Right lobe of liver (tissue), 6 donors: ENCODE results near the gene RHOBTB1. TPM values are rescaled to one million over a fixed set of nuclear protein-coding genes. Genes with fewer than 3 reads are reported as not detected.
A peak's percentile ranks its signal among the peaks of the same experiment; 100 is the strongest.

Source experiments
- ATAC-seq, 4 donors: fragments of 200-7000 bp; cut with Tn5 transposase; one replicate each; pipeline ENCODE4 v1.9.1; 2020; ENCODE audit warnings: mild to moderate bottlenecking in 4 of 4, moderate library complexity in 4 of 4
- DNase-seq, 3 donors: peaks; one replicate each; pipeline ENCODE4 v3.0.0-alpha.2; 2020
- H3K27ac ChIP-seq, 3 donors: fragments of 200-600 bp; one replicate each; pipeline ENCODE4 v1.8.0; 2022
- H3K27me3 ChIP-seq, 2 donors: fragments of 200-600 bp; one replicate each; pipeline ENCODE4 v1.8.0; 2022
- H3K36me3 ChIP-seq, 4 donors: fragments of 200-600 bp; sonication (generic) in 1 of 4; one replicate each; pipeline versions ENCODE4 v1.5.1 to v1.8.0; 2017 to 2022; ENCODE audit warnings: control low read depth in 1 of 4
- H3K4me1 ChIP-seq, 4 donors: fragments of 200-600 bp; sonication (generic) in 1 of 4; one replicate each; pipeline versions ENCODE4 v1.5.1 to v1.8.0; 2017 to 2022; ENCODE audit warnings: control low read depth in 1 of 4
- H3K4me3 ChIP-seq, 3 donors: fragments of 200-600 bp; one replicate each; pipeline ENCODE4 v1.8.0; 2022
- H3K9me3 ChIP-seq, 4 donors: fragments of 200-600 bp; sonication (generic) in 1 of 4; one replicate each; pipeline versions ENCODE4 v1.5.1 to v1.8.0; 2017 to 2022; ENCODE audit warnings: control low read depth in 1 of 4
- POLR2A ChIP-seq: fragments of 450-650 bp; IDR thresholded peaks from one replicate; pipeline ENCODE4 v1.6.1; 2017; ENCODE audit warnings: antibody characterized with exemption, mild to moderate bottlenecking
- WGBS: methylation state at CpG from one replicate; pipeline ENCODE4 v1.1.6; 2018; ENCODE audit warnings: low coverage, low lambda C conversion rate; ENCODE audit not compliant: insufficient coverage; ENCODE audit errors: missing lambda C conversion rate; 5-methylcytosine and 5-hydroxymethylcytosine counted together
- intact Hi-C, 2 donors: fragments of 100-400 bp; cut with DNase I; formaldehyde crosslinking; loops; one replicate each; pipeline versions ENCODE4 v1.11.2 to v1.14.1; 2022
- total RNA-seq, 6 experiments: library from RNA; depleted of rRNA in 2 of 6; stranded (reverse); fragments of >200 nt in 2 of 6; fragmentation: NEBNext Ultra II Directional in 3 of 6; extraction: Animal tissue kit (Norgen Biotek cat#: 25700) in 3 of 6; gene quantifications; one replicate each; pipeline versions ENCODE4 v1.1.0 to v1.2.4, GENCODE V29; 2016 to 2023
- TF ChIP-seq, protein P1 (sequence below), 4 donors: fragments of 200-600 bp in 3 of 4; fragments of 450-650 bp in 1 of 4; IDR thresholded peaks; one replicate each; pipeline versions ENCODE4 v1.5.1 to v1.8.0; 2016 to 2022; ENCODE audit warnings: antibody characterized with exemption in 4 of 4, mild to moderate bottlenecking in 2 of 4
- donor health status: DM: no; HTN: yes; CAD: no.
- donor health status: DM: no; HTN: no; CAD: no.
- donor health status: DM: no; HTN: no; CAD: no.
- donor health status: DM: no; HTN: yes; CAD: no.
- donor health status: DM: no; HTN: yes; CAD: no.

RHOBTB1 gene
- total RNA-seq, 6 experiments from 2014 or later: 3.0 to 5.4 (median 4.4) TPM

DNA sequence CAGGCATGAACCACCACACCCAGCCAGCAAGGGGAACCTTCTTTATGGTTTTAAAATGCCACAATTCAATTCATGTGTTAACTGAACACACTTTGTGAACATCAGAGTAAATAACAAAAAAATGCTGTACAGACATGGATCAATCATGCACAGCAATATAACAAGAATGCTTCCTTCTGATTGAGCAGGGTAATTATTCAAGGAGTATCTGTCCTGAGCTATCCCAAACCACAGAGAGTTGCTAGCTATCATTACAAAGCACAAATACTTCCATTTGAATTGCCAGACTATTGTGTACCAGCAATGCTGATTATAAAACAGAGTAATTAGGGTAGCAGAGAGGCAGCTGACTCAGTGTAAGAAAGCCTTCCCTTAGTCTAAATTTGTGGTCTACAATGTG is 11.3 kb upstream of the RHOBTB1 start:
- DNase-seq (no peak), ATAC-seq (no peak)
- intact Hi-C loops: no loop called here

DNA sequence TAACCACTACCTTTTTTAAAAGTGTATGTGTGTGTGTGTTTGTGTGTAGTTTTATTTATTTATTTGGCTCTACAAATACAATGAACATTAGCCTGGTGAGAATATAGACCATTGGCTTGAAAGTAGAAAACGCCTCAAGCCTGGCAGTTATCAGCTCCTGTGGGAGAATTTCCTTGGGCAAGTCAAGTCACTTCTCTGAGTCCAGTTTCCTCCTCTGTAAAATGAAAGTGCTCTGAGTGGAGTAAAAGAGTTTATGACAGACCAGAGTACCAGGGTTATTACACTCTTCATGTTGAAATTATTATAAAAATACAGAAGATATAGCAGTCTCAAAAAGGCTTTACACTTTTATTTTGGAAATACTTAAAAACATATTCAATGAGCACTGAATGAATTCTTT is 10.1 kb upstream of the RHOBTB1 start:
- H3K27me3 ChIP-seq: no peaks in the 10 kb centered on the region
- TF ChIP-seq, protein P1, sequence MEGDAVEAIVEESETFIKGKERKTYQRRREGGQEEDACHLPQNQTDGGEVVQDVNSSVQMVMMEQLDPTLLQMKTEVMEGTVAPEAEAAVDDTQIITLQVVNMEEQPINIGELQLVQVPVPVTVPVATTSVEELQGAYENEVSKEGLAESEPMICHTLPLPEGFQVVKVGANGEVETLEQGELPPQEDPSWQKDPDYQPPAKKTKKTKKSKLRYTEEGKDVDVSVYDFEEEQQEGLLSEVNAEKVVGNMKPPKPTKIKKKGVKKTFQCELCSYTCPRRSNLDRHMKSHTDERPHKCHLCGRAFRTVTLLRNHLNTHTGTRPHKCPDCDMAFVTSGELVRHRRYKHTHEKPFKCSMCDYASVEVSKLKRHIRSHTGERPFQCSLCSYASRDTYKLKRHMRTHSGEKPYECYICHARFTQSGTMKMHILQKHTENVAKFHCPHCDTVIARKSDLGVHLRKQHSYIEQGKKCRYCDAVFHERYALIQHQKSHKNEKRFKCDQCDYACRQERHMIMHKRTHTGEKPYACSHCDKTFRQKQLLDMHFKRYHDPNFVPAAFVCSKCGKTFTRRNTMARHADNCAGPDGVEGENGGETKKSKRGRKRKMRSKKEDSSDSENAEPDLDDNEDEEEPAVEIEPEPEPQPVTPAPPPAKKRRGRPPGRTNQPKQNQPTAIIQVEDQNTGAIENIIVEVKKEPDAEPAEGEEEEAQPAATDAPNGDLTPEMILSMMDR (IDR thresholded peaks at IDR 0.05): no peak
- TF ChIP-seq POLR2A: no peak
- H3K4me1 ChIP-seq: no peaks in the 10 kb centered on the region
- H3K27ac ChIP-seq: no peak overlapping the region
- 45% methylated on average over 1 of the region's 1 CpG for WGBS
- intact Hi-C loops: no loop called here
- ATAC-seq (peak in 1 of 4 donors; percentile 17), DNase-seq (no peak)
- no peaks in the 10 kb centered on the region for H3K36me3 ChIP-seq
- no peak overlapping the region for H3K4me3 ChIP-seq
- H3K9me3 ChIP-seq: no peaks in the 10 kb centered on the region

More for the DNA sequence above, 11.3 kb upstream of the RHOBTB1 start:
- Histone ChIP-seq H3K27me3 (no peaks in the 10 kb centered on the region), H3K27ac (no peak overlapping the region), H3K4me1 (no peaks in the 10 kb centered on the region), H3K4me3 (no peak overlapping the region), H3K36me3 (no peaks in the 10 kb centered on the region), H3K9me3 (no peaks in the 10 kb centered on the region)
- TF ChIP-seq, protein P1 (IDR thresholded peaks at IDR 0.05): no peak
- TF ChIP-seq POLR2A: no peak

DNA sequence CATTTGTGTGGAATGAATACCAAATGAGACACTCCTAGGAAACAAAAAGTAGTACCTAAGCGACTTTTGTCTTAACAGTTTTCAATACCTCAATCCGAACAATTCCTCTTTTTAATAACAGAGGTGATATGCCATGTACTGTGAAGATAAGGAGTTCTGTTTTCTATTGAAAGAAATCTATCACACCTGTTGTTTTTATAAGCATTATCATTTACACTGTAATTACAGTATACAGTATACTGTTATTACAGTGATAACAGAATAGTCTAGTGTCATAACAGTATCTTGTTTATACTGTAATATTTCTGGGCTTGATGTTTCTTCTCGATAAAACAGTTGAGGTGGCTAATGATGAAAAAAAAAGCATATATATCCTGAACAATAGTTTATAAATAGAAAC is 9.4 kb upstream of the RHOBTB1 start:
- Histone ChIP-seq H3K4me3 (no peak overlapping the region), H3K27ac (no peak overlapping the region), H3K4me1 (no peaks in the 10 kb centered on the region), H3K36me3 (no peaks in the 10 kb centered on the region), H3K27me3 (no peaks in the 10 kb centered on the region), H3K9me3 (no peaks in the 10 kb centered on the region)
- no peak for TF ChIP-seq POLR2A
- TF ChIP-seq, protein P1 (IDR thresholded peaks at IDR 0.05): no peak
- intact Hi-C loops: no loop called here
- WGBS: 48% methylated on average over 3 of the region's 3 CpGs
- no peak for ATAC-seq
- DNase-seq: no peak

DNA sequence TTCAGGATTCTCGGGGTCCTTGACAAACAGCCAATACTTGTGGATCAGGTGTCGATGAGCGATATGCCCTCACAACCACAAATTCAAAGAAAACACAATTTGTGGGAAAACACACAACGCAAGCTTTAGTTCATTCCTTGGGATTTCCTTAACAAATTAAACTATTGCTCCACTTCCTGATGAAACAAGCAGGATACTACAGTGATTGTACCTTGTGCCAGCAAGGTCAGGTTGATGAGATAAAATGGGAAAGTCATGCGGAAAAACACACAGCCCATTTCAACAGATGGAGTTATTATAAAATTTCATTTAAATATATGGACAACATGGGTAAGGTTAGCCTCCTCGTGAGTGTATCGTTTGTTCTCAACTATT is 8.8 kb upstream of the RHOBTB1 start:
- H3K27me3 ChIP-seq: no peaks in the 10 kb centered on the region
- 78% methylated on average over 7 of the region's 7 CpGs for WGBS

More for the DNA sequence above, 8.8 kb upstream of the RHOBTB1 start:
- Histone ChIP-seq H3K9me3 (no peaks in the 10 kb centered on the region), H3K4me1 (no peaks in the 10 kb centered on the region), H3K27ac (no peak overlapping the region), H3K36me3 (no peaks in the 10 kb centered on the region), H3K4me3 (no peak overlapping the region)
- DNase-seq (no peak), ATAC-seq (peak in 1 of 4 donors; percentile 34)
- no peak for TF ChIP-seq POLR2A
- TF ChIP-seq, protein P1 (IDR thresholded peaks at IDR 0.05): no peak
- intact Hi-C loops: no loop called here
